RWPE1 (cell line): ENCODE data around the gene WWOX.

Experiments used
- CTCF ChIA-PET: fragments of 350-600 bp; sonication (Branson Sonifier 250); formaldehyde crosslinking; extraction: SDS; loops from one replicate; lab custom pipeline; 2021; lab: Yijun Ruan, JAX
- POLR2A ChIA-PET: fragments of 400-600 bp; formaldehyde crosslinking; extraction: SDS; loops from one replicate; lab custom pipeline; 2020; ENCODE audit warnings: antibody characterized with exemption; ENCODE audit not compliant: low non-redundant PET; lab: Yijun Ruan, JAX
- DNase-seq: peaks from one replicate; pipeline ENCODE4 v3.0.0; 2012; ENCODE audit warnings: low spot score
- H3K27ac ChIP-seq: fragments of 450-650 bp; 2 replicates; pipeline ENCODE4 v1.5.1; 2017
- TF ChIP-seq, protein P1 (sequence below): fragments of 450-650 bp; conservative IDR thresholded peaks from 2 replicates; pipeline ENCODE4 v1.5.1; 2017; ENCODE audit warnings: low read depth, mild to moderate bottlenecking

The WWOX gene

DNA sequence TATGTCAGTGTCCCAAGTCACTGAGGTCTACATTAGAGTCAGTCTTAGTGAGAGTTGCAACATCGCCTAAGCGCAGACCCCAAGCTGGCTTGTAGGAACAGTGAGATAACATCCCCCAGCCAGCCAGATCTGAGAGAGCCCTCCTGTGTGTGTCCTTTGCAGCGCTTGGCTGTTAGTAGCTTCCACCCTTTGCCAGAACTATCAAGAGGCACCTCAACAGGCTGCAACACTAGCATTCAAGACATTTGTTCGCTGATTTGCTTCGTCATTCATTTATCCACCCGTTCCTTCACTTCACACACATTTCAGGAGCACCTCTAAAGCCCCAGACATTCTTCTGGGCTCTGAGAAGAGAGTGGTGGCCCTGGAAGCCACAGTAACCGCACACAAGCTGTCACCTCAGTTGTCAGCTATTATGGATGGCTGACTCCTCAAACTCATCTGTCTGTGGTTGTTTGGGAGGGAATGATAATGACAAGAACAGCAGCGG, 289.6 kb downstream of the WWOX start:
- TF ChIP-seq, protein P1, sequence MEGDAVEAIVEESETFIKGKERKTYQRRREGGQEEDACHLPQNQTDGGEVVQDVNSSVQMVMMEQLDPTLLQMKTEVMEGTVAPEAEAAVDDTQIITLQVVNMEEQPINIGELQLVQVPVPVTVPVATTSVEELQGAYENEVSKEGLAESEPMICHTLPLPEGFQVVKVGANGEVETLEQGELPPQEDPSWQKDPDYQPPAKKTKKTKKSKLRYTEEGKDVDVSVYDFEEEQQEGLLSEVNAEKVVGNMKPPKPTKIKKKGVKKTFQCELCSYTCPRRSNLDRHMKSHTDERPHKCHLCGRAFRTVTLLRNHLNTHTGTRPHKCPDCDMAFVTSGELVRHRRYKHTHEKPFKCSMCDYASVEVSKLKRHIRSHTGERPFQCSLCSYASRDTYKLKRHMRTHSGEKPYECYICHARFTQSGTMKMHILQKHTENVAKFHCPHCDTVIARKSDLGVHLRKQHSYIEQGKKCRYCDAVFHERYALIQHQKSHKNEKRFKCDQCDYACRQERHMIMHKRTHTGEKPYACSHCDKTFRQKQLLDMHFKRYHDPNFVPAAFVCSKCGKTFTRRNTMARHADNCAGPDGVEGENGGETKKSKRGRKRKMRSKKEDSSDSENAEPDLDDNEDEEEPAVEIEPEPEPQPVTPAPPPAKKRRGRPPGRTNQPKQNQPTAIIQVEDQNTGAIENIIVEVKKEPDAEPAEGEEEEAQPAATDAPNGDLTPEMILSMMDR = no peak
- H3K27ac ChIP-seq = no peak overlapping the region
- CTCF ChIA-PET = interaction anchor here (0.7 kb wide), 1 partner anchor 1477 kb away, joined by 4 read pairs; no protein-coding TSS in a partner anchor
- DNase-seq = no peak
- POLR2A ChIA-PET = no interaction called here

DNA sequence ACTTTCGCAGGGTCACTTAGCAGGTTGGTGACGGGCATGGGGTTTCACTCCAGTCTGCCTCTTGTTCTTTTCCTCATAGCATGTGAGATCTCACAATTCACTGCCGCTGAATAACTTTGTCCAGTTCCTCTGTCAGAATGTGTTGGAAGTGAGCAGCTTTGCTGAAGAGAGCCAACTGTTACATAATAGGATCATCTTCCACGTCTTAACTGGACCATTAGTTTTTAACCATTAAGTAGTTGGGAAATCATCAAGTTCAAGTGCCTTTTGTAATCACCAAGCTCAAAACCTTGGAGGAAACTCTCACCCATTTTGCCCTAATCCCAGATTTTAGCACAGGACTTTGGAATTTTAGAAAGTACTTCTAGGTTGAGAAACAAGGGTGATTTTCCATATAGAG, 290.6 kb downstream of the WWOX start:
- ChIA-PET CTCF (no interaction called here), POLR2A (no interaction called here)
- H3K27ac ChIP-seq = no peak overlapping the region
- TF ChIP-seq, protein P1 = no peak
- DNase-seq = no peak

DNA sequence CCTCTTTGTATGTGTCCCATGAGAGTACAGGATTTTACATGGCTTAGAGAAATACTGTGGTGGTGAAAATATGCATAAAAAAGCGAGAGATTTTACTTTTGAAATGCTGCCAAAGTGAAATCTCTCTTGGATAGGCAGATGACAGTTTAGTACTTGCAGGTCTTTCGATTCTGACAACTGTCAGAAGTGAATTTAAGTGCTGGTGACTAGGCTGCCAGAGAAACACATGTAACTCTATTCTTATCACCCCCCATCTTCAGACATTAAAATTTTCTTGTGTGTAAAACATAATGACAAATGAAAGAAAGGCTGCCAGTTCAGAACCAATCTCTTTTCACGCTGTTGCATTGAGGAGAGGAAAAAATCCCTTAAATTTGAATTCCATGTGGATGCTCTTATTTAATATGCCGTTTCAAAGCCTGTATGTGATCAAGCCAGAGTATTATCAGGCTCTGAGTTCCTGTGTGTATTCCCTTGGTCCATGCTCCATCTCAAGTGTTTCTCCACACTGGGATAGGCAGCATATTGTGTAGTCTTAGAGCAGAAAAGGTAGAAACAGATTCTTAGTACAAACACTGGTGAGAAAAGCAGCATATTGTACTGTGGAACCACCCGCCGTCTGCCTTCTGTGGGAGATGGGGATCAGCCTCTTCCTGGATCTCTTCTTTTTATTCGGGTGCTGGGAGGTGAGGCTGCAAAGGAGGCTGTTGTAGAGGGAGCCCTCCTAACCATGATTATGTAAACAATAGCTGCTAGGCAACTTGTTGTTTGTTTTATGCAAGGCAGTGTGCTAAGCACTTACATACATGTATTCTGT, 291.3 kb downstream of the WWOX start:
- DNase-seq = no peak
- ChIA-PET CTCF (no interaction called here), POLR2A (no interaction called here)
- TF ChIP-seq, protein P1 = no peak
- H3K27ac ChIP-seq = no peak overlapping the region

DNA sequence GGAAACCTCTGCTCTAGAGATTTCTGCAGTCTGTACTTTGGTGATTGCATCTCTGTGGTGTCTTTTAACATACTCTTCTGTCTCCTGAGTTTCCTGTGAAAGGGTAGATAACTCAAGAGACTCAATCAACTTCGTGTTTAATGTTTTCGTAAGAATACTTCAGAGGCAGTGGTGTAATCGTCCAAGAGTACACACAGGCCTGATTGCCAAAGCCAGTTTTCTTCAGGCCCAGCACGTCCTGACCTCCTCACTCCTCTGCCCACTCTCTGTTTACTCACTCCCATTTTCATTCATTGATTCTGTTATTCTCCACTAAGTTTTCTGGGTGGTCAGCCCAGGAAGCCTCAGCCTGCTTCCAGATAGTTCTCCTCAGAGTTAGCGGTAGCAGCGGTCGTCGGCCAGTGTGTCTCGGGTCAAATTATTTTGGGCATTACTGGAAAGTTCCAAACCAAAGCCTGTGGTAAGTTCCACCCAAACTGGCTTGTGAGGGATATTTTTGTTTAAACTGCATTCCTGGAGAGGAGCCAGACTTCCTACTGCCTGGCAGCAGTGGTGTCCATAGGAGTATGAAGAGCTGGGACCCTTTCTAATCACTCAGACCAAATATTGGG, 293.2 kb downstream of the WWOX start:
- CTCF ChIA-PET = no interaction called here
- TF ChIP-seq, protein P1 = no peak

DNA sequence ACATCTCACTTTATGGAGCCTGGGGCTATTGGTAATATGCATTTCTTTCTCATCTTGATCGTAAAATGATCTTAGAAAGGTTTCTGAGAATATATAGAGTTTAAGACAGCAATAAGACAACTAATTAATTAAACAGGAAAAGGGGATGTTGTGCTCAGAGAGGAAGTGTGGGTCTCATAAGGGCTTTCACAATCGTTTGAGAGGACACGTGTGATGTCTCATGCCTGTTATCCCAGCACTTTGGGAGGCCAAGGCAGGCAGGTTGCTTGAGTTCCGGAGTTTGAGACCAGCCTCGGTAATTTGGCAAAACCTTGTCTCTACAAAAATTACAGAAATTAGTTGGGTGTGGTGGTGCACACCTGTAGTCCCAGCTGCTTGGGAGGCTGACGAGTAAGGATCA, 295.6 kb downstream of the WWOX start:
- CTCF ChIA-PET = no interaction called here
- POLR2A ChIA-PET = no interaction called here
- TF ChIP-seq, protein P1 = no peak
- H3K27ac ChIP-seq = no peak overlapping the region
- no peak for DNase-seq

More for the DNA sequence above, 293.2 kb downstream of the WWOX start:
- no peak overlapping the region for H3K27ac ChIP-seq
- POLR2A ChIA-PET = no interaction called here
- no peak for DNase-seq

GRCh38 chr16:78396046-78396445, 296.6 kb downstream of the WWOX start:
- POLR2A ChIA-PET = interaction anchor here (0.6 kb wide), 1 partner anchor 564 kb away, joined by 3 read pairs; no protein-coding TSS in a partner anchor
- no peak for DNase-seq
- H3K27ac ChIP-seq = no peak overlapping the region
- TF ChIP-seq, protein P1 = 0 out of 2 replicates have a peak, but pooled peaks have one; percentile 8
- CTCF ChIA-PET = no interaction called here
